GM18507 (cell line): Measurements from ENCODE around the gene CHMP5.

Experiments
- DNase-seq: peaks from one replicate; pipeline ENCODE4 v3.0.0; 2011; ENCODE audit warnings: low read depth; ENCODE audit not compliant: insufficient read length; ENCODE audit errors: extremely low spot score
- FAIRE-seq: peaks from 2 replicates; lab custom pipeline; 2011; peaks lifted over from hg19 to GRCh38; lab: Jason Lieb, UNC

Gene CHMP5

DNA sequence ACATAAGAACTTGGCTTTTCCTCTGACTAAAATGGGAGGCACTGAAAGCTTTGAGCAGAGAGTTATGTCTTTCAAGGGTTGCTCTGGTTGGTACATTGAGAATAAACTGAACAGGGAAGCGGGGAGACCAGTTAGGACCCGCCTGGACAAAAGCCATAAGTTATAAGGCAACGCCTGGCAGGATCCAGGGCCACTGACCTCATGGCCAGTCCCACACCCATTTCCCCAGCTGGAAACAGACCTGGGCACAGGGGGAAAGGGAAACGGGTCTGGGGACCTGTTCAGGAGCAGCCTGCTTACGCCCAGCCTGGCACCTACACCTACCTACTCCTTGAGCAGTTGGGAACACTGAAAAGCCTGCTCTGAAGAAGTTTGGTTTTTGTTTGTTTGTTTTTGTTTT is 23.6 kb upstream of the CHMP5 start:
- DNase-seq (no peak), FAIRE-seq (no peak)

- DNase-seq: no peak
- no peak for FAIRE-seq
Observed at GRCh38 chr9:33242609-33243134, 22.2 kb upstream of the CHMP5 start.

GRCh38 chr9:33244137-33244784 is 20.6 kb upstream of the CHMP5 start:
- FAIRE-seq (no peak), DNase-seq (no peak)

- FAIRE-seq (no peak), DNase-seq (no peak)
Observed at GRCh38 chr9:33245341-33245740, 19.5 kb upstream of the CHMP5 start.

GRCh38 chr9:33246269-33246860 is 18.5 kb upstream of the CHMP5 start:
- DNase-seq: no peak
- no peak for FAIRE-seq

- no peak for FAIRE-seq
- DNase-seq: no peak
Observed at GRCh38 chr9:33248606-33249005, 16.2 kb upstream of the CHMP5 start.

DNA sequence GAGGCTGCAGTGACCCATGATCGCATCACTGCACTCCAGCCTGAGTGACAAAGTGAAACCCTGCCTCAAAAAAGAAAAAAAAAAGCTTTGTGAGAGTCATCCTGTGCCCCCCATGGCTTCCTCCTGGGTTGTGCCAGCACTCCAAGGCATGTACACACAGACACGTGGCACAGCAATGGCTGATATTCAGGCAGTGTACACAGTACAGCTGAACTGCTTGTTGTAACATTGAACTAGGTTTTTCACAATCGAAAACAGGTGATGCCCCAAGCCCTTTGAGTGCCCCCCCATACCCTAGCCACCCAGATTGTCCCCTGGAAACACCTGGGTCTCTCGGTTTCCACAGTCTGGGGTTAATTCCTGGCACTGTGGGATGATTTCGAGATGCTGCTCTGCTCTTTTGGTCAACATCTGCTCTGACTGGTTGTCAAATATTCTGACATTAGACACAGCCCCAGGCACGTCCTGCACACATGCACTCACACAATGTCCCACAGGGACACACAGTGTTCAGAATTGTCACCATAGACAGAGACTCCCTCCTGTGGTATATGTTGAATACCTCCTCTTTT is 15.7 kb upstream of the CHMP5 start:
- DNase-seq (no peak), FAIRE-seq (peak; percentile 71)

DNA sequence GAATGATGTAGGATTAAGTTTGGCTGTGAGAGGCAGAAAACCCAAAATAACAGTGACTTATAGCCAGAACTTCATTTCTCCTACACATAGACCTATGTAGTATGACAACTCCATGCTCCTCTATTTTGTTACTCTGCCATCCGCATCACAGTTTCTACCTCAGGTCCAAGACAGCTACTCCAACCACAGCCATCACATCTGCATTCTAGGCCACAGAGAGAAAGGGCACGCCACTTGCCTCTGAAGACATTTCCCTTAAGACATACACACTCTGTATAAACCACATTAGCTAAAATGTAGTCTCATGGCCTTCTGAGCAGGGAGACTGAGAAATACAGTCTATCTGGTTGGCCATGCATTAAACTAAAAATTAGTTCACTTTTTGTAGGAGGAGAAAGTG is 14.9 kb upstream of the CHMP5 start:
- no peak for FAIRE-seq

DNA sequence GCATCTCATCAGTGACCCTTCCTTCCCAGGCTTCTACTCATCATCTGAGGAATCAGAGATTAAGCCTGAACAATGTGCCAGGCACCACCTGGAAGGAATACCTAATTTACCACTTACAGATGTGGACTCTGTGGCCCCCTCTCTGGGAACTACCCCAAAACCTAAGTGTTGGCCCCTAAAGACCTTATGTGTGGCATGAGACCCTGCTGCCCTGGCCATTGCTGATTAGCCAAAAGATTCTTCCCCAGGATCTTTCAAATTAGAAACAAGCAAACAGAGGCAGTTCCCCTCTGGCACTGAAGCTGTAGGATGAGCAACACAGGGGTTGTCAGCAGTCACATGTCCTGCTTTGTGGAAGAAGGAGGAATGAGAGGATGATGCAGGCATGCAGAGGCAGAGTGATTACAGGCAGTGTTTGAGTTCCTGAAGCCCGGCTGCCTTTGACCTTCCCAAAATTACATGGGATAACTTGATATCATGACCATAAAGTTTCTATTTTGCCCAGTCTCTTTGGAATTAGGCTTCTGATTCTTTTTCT is 14.3 kb upstream of the CHMP5 start:
- DNase-seq (no peak), FAIRE-seq (no peak)

More for the DNA sequence above, 14.9 kb upstream of the CHMP5 start:
- no peak for DNase-seq

GRCh38 chr9:33254211-33254610 is 10.6 kb upstream of the CHMP5 start:
- DNase-seq (no peak), FAIRE-seq (no peak)

DNA sequence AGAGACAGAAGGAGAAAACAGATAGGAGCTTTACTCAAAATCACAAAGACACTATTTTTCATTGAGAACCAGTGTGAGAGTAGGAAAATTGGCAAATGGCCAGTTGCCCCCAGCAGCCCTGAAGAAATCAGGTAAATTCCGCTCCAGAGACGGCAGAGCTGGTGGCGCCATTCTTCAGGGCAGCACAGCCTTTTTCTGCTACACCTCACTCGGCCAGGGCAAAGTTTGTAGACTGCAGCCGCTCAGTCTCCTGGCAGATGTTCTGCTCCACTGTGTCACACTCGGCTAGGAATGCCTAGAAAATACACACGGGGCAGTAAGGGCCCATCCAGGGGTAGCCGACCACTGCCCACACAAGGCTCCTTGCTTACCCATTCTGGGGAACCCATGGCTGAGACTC is 9.8 kb upstream of the CHMP5 start:
- DNase-seq: no peak
- no peak for FAIRE-seq

DNA sequence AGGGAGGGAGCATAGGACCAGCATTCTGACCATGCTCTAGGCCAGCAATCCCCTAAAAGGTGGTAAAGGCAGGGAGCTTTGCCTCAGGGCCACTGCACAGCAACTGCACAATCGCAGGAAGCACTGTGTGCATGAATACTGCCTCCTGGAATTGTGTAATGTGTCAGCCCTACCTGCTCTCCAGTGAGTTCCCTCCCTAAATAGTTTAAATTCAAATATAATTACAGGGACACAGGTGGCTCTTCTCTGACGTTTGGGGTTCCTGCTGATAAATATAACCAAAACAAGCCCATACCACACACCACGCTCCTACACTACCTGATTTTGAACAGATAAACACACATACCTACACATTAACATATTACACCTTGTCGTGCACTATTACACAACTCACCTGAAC is 9.4 kb upstream of the CHMP5 start:
- DNase-seq (no peak), FAIRE-seq (no peak)

- no peak for FAIRE-seq
- DNase-seq: no peak
Observed at GRCh38 chr9:33256236-33256635, 8.6 kb upstream of the CHMP5 start.

DNA sequence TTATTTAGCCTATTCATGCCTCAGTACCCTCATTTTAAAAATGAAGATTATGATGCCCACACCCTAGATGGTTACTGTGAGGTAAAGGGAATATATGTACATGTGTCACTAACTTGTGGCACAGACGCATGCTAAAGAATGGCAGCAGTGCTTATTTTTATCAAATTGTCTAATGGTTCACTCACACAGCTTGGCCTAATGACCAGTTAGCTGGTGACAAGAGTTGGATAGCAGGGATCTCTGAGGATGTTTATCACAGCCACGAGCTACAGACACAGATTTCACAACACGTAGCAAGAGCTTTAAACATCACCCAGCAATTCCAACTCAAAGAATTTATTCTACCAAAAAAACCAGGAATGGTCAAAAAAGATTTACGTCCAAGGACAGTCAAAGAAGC is 7.6 kb upstream of the CHMP5 start:
- DNase-seq (no peak), FAIRE-seq (no peak)

GRCh38 chr9:33260372-33260771 is 4.5 kb upstream of the CHMP5 start:
- DNase-seq (no peak), FAIRE-seq (no peak)

DNA sequence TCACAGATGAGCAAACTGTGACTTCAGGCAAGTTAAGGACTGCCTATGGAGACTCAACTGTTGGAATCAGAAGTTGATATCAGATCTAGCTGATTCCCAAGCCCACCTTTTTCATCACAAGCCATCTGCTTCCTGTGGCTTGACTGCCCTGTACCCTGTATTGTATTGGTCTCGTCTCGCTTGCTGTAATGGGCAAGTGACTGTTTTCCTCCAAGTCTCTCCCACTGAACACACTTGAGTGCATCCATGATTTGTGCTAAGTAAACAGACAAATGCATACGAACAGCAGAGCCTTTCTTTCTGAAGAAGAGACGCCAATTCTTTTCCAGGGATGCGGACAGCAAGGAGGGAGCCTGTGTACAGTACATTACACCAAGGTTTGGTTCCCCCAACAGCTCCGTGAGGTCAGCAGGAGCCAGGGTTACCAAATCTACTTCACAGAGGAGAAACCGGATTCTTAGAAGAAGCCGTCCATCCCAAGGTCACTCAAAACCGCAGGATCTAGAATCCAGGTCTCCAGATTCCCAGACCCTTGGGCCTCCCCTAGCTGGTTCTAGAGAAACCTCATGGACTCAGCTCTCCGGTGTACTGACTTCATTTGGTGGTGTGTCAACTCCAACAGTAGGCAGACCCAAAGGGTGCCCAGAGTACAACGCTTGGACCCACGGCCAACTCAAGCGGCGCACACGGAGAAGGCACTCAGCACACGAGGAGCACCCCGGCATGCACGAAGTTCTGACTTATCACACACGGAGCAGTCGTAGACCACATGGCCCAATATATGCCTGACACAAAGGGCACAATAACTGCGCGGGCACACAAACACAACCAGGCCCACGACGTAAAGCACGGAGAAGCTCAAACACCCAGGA is 1.5 kb upstream of the CHMP5 start:
- DNase-seq: no peak
- FAIRE-seq: no peak

DNA sequence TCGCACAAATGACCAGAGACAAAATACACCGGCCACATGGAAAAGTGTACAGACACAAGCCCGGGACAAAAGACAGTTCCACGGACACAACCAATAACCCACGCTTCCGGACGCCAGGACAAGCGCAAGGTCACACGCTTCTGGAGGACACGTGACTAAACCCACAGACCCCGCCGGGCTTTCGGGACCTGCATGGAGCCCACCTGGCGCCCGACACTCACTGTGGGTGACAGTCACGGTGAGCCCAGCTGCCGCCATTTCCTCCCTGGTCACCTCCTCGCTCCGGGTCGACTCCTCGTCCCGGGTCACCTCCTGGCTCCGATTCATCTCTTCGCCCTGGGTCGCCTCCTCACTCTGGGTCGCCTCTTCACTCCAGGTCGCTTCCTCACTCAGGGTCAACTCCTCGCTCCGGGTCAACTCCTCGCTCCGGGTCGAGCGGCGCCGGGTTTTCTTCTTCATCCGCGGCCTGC is 811 bp upstream of the CHMP5 start:
- DNase-seq: no peak
- FAIRE-seq: peak; percentile 76

- DNase-seq (no peak), FAIRE-seq (no peak)
Observed at GRCh38 chr9:33265211-33265865, 489 bp downstream of the CHMP5 start.

- no peak for FAIRE-seq
- no peak for DNase-seq
Observed at GRCh38 chr9:33267151-33267767, 2.4 kb downstream of the CHMP5 start.
